GOT3 (cell line): ENCODE data around the gene ARMCX6.
A peak's percentile ranks its signal among the peaks of the same experiment; 100 is the strongest.
"Not testable (repeated sequence)": the region's sequence is repeated elsewhere in the genome, so short reads cannot be mapped to it uniquely, and the experiment has no call there.

ENCODE experiments used
- DNase-seq: peaks from one replicate; lab custom pipeline; 2025; ENCODE audit warnings: mixed read lengths; lab: John Stamatoyannopoulos, UW

ARMCX6 gene

GRCh38 chrX:101617211-101618191 is at the start of gene ARMCX6:
Gene ARMCX6 (minus strand): TSS chrX:101618000. CDS start chrX:101616620, 1,380 bp downstream.
- no peak for DNase-seq

GRCh38 chrX:101659601-101660063 is 41.8 kb upstream of the ARMCX6 start, which contains the start of gene ARMCX2:
Gene ARMCX2 (minus strand): TSS chrX:101659850. CDS start chrX:101657588, 2,262 bp downstream.
- DNase-seq = no peak

GRCh38 chrX:101658661-101659491 is 41.1 kb upstream of the ARMCX6 start:
- DNase-seq = peak; percentile 0

- no peak for DNase-seq
These were observed 39.7 kb upstream of the ARMCX6 start for GRCh38 chrX:101657495-101657894.

GRCh38 chrX:101656817-101657216 is 39.0 kb upstream of the ARMCX6 start:
- DNase-seq = no peak

- DNase-seq = no peak
These were observed 37.7 kb upstream of the ARMCX6 start for GRCh38 chrX:101655534-101655933.

GRCh38 chrX:101647716-101648115 is 29.9 kb upstream of the ARMCX6 start:
- DNase-seq = not testable (repeated sequence)

- DNase-seq = no peak
These were observed 24.3 kb upstream of the ARMCX6 start for GRCh38 chrX:101642093-101642492.

GRCh38 chrX:101639583-101639982 is 21.8 kb upstream of the ARMCX6 start:
- DNase-seq = no peak

GRCh38 chrX:101619364-101619763 is 1.6 kb upstream of the ARMCX6 start:
- no peak for DNase-seq

GRCh38 chrX:101605728-101606127 is 12.1 kb downstream of the ARMCX6 start:
- DNase-seq = no peak

GRCh38 chrX:101605146-101605545 is 12.7 kb downstream of the ARMCX6 start:
- no peak for DNase-seq

GRCh38 chrX:101602077-101602476 is 15.7 kb downstream of the ARMCX6 start:
- DNase-seq = no peak

- not testable (repeated sequence) for DNase-seq
These were observed 18.2 kb downstream of the ARMCX6 start for GRCh38 chrX:101599592-101599991.

- DNase-seq = no peak
These were observed 21.9 kb downstream of the ARMCX6 start for GRCh38 chrX:101595739-101596419.
